ENCODE data around the gene ADAMTS13. TPM values are rescaled to one million over a fixed set of nuclear protein-coding genes. Genes with fewer than 3 reads are reported as not detected.

Gene ADAMTS13
- polyA plus RNA-seq, 1 experiment, result 0.86 TPM

DNA sequence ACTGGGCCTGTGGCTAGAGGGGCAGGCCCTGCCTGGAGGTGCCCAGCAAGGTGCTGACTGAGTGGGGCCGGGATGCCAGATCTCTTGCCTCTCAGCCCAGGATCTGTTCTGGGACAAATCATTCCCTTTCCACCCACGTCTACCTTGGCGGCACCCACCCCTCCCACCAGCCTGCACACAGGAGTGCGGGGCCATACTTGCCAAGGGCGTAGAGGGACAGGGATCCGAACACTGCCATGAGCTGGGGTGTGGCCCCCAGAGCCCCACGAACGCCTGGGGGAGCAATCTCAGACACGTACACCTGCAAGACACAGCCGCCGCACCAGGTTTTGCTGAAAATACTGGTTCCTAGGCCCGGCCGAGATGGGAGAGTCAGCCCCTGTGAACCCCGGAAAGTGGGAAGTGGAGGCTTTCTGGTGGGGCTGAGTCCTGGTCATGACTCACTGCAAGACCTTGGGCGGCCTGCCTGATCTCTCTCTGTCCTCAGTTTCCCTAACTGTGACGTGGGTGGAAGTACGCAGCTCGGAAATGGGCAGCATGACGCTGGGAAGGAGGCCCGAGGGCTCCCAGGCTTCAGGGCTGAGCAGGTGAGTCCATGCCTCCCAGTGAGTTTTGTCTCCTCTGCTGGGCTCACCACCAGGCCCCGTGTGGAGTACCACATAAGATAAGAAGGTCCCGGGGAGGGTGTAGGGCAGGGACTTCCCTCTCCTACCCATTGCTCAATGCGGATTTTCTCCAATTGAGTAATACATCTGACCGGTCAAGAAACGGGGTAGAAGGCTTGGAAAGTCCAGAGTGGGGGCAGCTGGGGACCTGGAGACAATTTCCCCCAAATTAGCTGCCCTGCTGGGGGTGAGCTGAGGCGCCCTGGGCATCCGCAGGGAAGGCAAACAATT, 54.1 kb downstream of the ADAMTS13 start:
- Histone ChIP-seq H3K27ac (ENCODE audit: low read depth, low read length) (no peak overlapping the region), H3K4me3 (ENCODE audit: low read depth, low read length) (no peak overlapping the region), H3K9me3 (ENCODE audit: control insufficient read depth, insufficient read depth, low read length) (no peaks in the 10 kb centered on the region; the same call in 1 of the 2 replicates), H3K27me3 (ENCODE audit: control insufficient read depth, insufficient read depth, low read length) (peaks cover 5% of the 10 kb centered on the region)
- no peak for DNase-seq (ENCODE audit: low read depth, low spot score)
- ChIA-PET CTCF (no interaction called here), POLR2A (no interaction called here)
- no peak for TF ChIP-seq CTCF (IDR thresholded peaks at IDR 0.05; ENCODE audit: low read depth, low read length)

DNA sequence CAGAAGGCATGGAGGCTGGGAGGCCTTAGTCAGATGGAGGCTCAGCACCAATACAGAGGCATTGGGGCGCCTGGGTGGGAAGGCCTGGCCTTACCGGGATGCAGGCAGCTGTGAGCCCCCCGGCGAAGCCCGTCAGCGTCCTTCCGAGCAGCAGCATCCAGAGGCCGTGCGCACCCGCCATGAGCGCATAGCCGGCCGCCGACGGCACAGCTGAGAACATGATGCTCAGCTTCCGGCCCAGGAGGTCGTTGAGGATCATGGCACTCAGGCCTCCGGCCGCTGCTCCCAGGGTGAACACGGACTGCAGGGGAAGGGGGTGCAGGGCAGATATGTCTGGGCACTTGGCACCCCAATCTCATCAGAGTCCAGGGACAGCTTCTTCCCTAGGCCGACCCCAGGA, 54.8 kb downstream of the ADAMTS13 start:
- H3K27ac ChIP-seq (ENCODE audit: low read depth, low read length), result no peak overlapping the region
- H3K4me3 ChIP-seq (ENCODE audit: low read depth, low read length), result no peak overlapping the region
- no peak for DNase-seq (ENCODE audit: low read depth, low spot score)
- TF ChIP-seq CTCF (IDR thresholded peaks at IDR 0.05; ENCODE audit: low read depth, low read length), result no peak
- ChIA-PET CTCF (no interaction called here), POLR2A (no interaction called here)
- H3K27me3 ChIP-seq (ENCODE audit: control insufficient read depth, insufficient read depth, low read length), result peaks cover 5% of the 10 kb centered on the region
- no peaks in the 10 kb centered on the region; the same call in 1 of the 2 replicates for H3K9me3 ChIP-seq (ENCODE audit: control insufficient read depth, insufficient read depth, low read length)

DNA sequence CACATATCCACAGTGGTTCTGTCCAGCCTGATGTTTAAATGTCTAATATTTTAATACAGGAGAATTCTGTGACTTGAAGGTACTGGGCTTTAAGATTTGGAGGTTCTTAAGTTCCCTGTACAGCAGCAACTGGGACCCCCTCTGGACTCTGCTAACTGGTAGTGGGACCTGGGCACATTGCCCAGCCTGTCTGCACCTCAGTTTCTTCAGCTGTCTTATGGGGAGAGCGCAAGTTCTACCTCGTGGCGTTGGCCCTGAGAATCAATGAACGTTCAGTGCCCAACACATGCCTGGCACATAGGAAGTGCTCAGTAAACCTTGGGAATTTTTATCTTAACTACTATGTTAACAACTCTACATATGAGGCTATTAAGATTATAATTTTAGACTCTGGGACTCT, 55.3 kb downstream of the ADAMTS13 start:
- H3K27ac ChIP-seq (ENCODE audit: low read depth, low read length), result no peak overlapping the region
- TF ChIP-seq CTCF (IDR thresholded peaks at IDR 0.05; ENCODE audit: low read depth, low read length), result no peak
- no peaks in the 10 kb centered on the region; the same call in 1 of the 2 replicates for H3K9me3 ChIP-seq (ENCODE audit: control insufficient read depth, insufficient read depth, low read length)
- DNase-seq (ENCODE audit: low read depth, low spot score), result no peak
- CTCF ChIA-PET, result no interaction called here
- H3K4me3 ChIP-seq (ENCODE audit: low read depth, low read length), result no peak overlapping the region
- POLR2A ChIA-PET, result no interaction called here
- H3K27me3 ChIP-seq (ENCODE audit: control insufficient read depth, insufficient read depth, low read length), result peaks cover 8% of the 10 kb centered on the region

GRCh38 chr9:133477992-133478850, 56.1 kb downstream of the ADAMTS13 start:
- H3K9me3 ChIP-seq (ENCODE audit: control insufficient read depth, insufficient read depth, low read length), result no peaks in the 10 kb centered on the region; the same call in 1 of the 2 replicates
- H3K27ac ChIP-seq (ENCODE audit: low read depth, low read length), result no peak overlapping the region
- H3K27me3 ChIP-seq (ENCODE audit: control insufficient read depth, insufficient read depth, low read length), result peaks cover 8% of the 10 kb centered on the region
- peak overlapping the region; percentile 59 for H3K4me3 ChIP-seq (ENCODE audit: low read depth, low read length)
- DNase-seq (ENCODE audit: low read depth, low spot score), result no peak
- POLR2A ChIA-PET, result interaction anchor here (0.6 kb wide), 1 partner anchor 130 kb away, joined by 3 read pairs; the partner anchor contains the start of genes MED22 and RPL7A
- CTCF ChIA-PET, result interaction anchor here (1.5 kb wide), 1 partner anchor 72 kb away, joined by 6 read pairs; no protein-coding TSS in a partner anchor
- no peak for TF ChIP-seq CTCF (IDR thresholded peaks at IDR 0.05; ENCODE audit: low read depth, low read length)
